ENCODE results near the gene SORCS2.

- no peak for TF ChIP-seq POLR2AphosphoS5 (IDR thresholded peaks at IDR 0.05; ENCODE audit: low read depth, low read length)
- TF ChIP-seq REST (IDR thresholded peaks at IDR 0.05; ENCODE audit: insufficient read depth in 1 of 2, low read depth in 2 of 2, low read length in 2 of 2): no peak
- TF ChIP-seq TAF1 (IDR thresholded peaks at IDR 0.05; ENCODE audit: borderline replicate concordance, insufficient read depth, low read length): no peak
Observed at GRCh38 chr4:7559316-7559715, 367.0 kb downstream of the SORCS2 start.

Data from PFSK-1 (cell line).